ENCODE results near the gene FBXO2.

DNA sequence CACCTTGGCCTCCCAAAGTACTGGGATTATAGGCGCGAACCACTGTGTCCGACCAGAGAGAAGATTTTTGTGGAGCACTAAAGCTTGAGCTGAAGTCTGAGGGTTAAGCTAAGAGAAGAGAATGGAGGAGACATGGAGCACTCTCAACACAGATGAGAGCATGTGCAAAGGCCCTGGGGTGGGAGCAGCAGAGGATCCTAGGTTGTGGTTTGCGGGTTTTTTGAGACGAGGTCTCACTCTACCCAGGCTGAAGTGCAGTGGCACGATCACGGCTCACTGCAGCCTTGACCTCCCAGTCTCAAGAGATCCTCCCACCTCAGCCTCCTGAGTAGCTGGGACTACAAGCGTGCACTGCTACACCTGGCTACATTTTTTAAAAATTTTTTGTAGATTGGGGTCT is 30.5 kb downstream of the FBXO2 start:
- TF ChIP-seq, protein P1, sequence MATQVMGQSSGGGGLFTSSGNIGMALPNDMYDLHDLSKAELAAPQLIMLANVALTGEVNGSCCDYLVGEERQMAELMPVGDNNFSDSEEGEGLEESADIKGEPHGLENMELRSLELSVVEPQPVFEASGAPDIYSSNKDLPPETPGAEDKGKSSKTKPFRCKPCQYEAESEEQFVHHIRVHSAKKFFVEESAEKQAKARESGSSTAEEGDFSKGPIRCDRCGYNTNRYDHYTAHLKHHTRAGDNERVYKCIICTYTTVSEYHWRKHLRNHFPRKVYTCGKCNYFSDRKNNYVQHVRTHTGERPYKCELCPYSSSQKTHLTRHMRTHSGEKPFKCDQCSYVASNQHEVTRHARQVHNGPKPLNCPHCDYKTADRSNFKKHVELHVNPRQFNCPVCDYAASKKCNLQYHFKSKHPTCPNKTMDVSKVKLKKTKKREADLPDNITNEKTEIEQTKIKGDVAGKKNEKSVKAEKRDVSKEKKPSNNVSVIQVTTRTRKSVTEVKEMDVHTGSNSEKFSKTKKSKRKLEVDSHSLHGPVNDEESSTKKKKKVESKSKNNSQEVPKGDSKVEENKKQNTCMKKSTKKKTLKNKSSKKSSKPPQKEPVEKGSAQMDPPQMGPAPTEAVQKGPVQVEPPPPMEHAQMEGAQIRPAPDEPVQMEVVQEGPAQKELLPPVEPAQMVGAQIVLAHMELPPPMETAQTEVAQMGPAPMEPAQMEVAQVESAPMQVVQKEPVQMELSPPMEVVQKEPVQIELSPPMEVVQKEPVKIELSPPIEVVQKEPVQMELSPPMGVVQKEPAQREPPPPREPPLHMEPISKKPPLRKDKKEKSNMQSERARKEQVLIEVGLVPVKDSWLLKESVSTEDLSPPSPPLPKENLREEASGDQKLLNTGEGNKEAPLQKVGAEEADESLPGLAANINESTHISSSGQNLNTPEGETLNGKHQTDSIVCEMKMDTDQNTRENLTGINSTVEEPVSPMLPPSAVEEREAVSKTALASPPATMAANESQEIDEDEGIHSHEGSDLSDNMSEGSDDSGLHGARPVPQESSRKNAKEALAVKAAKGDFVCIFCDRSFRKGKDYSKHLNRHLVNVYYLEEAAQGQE (IDR thresholded peaks at IDR 0.05; ENCODE audit: low read depth): no peak
- no peak for TF ChIP-seq TAF1 (IDR thresholded peaks at IDR 0.05; ENCODE audit: low read depth)
- TF ChIP-seq EP300 (IDR thresholded peaks at IDR 0.05; ENCODE audit: borderline replicate concordance): no peak
- no peak for TF ChIP-seq EGR1 (IDR thresholded peaks at IDR 0.05)
- TF ChIP-seq YY1 (IDR thresholded peaks at IDR 0.05; ENCODE audit: low read depth): no peak
- no peak for TF ChIP-seq TEAD4 (IDR thresholded peaks at IDR 0.05)
- TF ChIP-seq, protein P2, sequence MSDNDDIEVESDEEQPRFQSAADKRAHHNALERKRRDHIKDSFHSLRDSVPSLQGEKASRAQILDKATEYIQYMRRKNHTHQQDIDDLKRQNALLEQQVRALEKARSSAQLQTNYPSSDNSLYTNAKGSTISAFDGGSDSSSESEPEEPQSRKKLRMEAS (IDR thresholded peaks at IDR 0.05): no peak
- TF ChIP-seq CREB1 (IDR thresholded peaks at IDR 0.05; ENCODE audit: low read depth): no peak
- TF ChIP-seq NFIC (IDR thresholded peaks at IDR 0.05): no peak
- TF ChIP-seq FOXM1 (IDR thresholded peaks at IDR 0.05; ENCODE audit: borderline replicate concordance, low read depth): no peak
- TF ChIP-seq, protein P3, sequence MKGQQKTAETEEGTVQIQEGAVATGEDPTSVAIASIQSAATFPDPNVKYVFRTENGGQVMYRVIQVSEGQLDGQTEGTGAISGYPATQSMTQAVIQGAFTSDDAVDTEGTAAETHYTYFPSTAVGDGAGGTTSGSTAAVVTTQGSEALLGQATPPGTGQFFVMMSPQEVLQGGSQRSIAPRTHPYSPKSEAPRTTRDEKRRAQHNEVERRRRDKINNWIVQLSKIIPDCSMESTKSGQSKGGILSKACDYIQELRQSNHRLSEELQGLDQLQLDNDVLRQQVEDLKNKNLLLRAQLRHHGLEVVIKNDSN (IDR thresholded peaks at IDR 0.05): no peak
- no peak for TF ChIP-seq TCF12 (IDR thresholded peaks at IDR 0.05; ENCODE audit: low read depth)
- no peak for TF ChIP-seq RAD21 (IDR thresholded peaks at IDR 0.05; ENCODE audit: low read depth)
- no peak for TF ChIP-seq CEBPB (IDR thresholded peaks at IDR 0.05)
